WTC11 (cell line): ENCODE results near the gene PIF1.

Source experiments
- RORB ChIP-seq: fragments of 250-450 bp; sonication (Bioruptor Pico); IDR thresholded peaks from 2 replicates; pipeline ENCODE4 v1.9.0; 2021; ENCODE audit warnings: mild to moderate bottlenecking
- TF ChIP-seq, protein P1 (sequence below): fragments of 200-600 bp; IDR thresholded peaks from 2 replicates; pipeline ENCODE4 v1.8.0; 2022; ENCODE audit warnings: antibody characterized with exemption
- TF ChIP-seq, protein P2 (sequence below): sonication (generic); formaldehyde crosslinking; IDR thresholded peaks from 2 replicates; pipeline ENCODE4 v1.8.0; 2022; ENCODE audit warnings: mild to moderate bottlenecking, missing genetic modification reagents
- TF ChIP-seq, protein P3 (sequence below): sonication (generic); formaldehyde crosslinking; IDR thresholded peaks from 2 replicates; pipeline ENCODE4 v1.8.0; 2022; ENCODE audit warnings: mild to moderate bottlenecking, missing genetic modification reagents
- TF ChIP-seq, protein P4 (sequence below): sonication (generic); formaldehyde crosslinking; IDR thresholded peaks from 2 replicates; pipeline ENCODE4 v1.8.1; 2023; ENCODE audit warnings: mild to moderate bottlenecking, missing genetic modification reagents, moderate library complexity
- TF ChIP-seq, protein P5 (sequence below): sonication (generic); formaldehyde crosslinking; IDR thresholded peaks from 2 replicates; pipeline ENCODE4 v1.8.1; 2023; ENCODE audit warnings: mild to moderate bottlenecking, moderate library complexity, missing genetic modification reagents
- TF ChIP-seq, protein P6 (sequence below): sonication (generic); formaldehyde crosslinking; IDR thresholded peaks from 2 replicates; pipeline ENCODE4 v1.8.1; 2023; ENCODE audit warnings: mild to moderate bottlenecking, missing genetic modification reagents, borderline replicate concordance

DNA sequence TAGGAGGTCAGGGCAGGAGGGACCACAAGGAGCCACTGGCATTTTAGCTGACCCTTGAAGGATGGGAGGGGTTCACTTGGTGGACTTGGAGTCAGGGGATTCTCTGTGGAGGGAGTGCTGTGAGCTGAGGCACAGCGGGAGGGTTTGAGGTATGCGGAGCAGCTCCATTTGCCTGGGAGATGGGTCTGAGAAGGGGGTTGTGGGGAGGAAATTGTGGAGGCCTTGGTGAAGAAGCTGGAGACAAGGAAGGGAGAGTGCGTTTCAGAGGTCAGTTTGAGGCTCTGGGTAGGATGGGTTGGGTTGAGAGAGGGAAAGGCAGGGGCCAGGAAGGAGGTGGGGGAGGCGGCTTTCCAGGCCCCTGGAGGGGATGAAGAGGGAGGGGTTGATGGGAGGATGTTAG, 36.5 kb upstream of the PIF1 start:
- TF ChIP-seq, protein P1, sequence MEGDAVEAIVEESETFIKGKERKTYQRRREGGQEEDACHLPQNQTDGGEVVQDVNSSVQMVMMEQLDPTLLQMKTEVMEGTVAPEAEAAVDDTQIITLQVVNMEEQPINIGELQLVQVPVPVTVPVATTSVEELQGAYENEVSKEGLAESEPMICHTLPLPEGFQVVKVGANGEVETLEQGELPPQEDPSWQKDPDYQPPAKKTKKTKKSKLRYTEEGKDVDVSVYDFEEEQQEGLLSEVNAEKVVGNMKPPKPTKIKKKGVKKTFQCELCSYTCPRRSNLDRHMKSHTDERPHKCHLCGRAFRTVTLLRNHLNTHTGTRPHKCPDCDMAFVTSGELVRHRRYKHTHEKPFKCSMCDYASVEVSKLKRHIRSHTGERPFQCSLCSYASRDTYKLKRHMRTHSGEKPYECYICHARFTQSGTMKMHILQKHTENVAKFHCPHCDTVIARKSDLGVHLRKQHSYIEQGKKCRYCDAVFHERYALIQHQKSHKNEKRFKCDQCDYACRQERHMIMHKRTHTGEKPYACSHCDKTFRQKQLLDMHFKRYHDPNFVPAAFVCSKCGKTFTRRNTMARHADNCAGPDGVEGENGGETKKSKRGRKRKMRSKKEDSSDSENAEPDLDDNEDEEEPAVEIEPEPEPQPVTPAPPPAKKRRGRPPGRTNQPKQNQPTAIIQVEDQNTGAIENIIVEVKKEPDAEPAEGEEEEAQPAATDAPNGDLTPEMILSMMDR, result no peak
- TF ChIP-seq, protein P2, sequence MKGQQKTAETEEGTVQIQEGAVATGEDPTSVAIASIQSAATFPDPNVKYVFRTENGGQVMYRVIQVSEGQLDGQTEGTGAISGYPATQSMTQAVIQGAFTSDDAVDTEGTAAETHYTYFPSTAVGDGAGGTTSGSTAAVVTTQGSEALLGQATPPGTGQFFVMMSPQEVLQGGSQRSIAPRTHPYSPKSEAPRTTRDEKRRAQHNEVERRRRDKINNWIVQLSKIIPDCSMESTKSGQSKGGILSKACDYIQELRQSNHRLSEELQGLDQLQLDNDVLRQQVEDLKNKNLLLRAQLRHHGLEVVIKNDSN (CRISPR knock-in tag), result no peak
- TF ChIP-seq, protein P3, sequence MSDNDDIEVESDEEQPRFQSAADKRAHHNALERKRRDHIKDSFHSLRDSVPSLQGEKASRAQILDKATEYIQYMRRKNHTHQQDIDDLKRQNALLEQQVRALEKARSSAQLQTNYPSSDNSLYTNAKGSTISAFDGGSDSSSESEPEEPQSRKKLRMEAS (CRISPR knock-in tag), result no peak
- TF ChIP-seq RORB (CRISPR knock-in tag), result no peak
- TF ChIP-seq, protein P4, sequence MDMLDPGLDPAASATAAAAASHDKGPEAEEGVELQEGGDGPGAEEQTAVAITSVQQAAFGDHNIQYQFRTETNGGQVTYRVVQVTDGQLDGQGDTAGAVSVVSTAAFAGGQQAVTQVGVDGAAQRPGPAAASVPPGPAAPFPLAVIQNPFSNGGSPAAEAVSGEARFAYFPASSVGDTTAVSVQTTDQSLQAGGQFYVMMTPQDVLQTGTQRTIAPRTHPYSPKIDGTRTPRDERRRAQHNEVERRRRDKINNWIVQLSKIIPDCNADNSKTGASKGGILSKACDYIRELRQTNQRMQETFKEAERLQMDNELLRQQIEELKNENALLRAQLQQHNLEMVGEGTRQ (CRISPR knock-in tag), result no peak
- TF ChIP-seq, protein P5, sequence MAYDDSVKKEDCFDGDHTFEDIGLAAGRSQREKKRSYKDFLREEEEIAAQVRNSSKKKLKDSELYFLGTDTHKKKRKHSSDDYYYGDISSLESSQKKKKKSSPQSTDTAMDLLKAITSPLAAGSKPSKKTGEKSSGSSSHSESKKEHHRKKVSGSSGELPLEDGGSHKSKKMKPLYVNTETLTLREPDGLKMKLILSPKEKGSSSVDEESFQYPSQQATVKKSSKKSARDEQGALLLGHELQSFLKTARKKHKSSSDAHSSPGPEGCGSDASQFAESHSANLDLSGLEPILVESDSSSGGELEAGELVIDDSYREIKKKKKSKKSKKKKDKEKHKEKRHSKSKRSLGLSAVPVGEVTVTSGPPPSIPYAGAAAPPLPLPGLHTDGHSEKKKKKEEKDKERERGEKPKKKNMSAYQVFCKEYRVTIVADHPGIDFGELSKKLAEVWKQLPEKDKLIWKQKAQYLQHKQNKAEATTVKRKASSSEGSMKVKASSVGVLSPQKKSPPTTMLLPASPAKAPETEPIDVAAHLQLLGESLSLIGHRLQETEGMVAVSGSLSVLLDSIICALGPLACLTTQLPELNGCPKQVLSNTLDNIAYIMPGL (CRISPR knock-in tag), result no peak
- TF ChIP-seq, protein P6, sequence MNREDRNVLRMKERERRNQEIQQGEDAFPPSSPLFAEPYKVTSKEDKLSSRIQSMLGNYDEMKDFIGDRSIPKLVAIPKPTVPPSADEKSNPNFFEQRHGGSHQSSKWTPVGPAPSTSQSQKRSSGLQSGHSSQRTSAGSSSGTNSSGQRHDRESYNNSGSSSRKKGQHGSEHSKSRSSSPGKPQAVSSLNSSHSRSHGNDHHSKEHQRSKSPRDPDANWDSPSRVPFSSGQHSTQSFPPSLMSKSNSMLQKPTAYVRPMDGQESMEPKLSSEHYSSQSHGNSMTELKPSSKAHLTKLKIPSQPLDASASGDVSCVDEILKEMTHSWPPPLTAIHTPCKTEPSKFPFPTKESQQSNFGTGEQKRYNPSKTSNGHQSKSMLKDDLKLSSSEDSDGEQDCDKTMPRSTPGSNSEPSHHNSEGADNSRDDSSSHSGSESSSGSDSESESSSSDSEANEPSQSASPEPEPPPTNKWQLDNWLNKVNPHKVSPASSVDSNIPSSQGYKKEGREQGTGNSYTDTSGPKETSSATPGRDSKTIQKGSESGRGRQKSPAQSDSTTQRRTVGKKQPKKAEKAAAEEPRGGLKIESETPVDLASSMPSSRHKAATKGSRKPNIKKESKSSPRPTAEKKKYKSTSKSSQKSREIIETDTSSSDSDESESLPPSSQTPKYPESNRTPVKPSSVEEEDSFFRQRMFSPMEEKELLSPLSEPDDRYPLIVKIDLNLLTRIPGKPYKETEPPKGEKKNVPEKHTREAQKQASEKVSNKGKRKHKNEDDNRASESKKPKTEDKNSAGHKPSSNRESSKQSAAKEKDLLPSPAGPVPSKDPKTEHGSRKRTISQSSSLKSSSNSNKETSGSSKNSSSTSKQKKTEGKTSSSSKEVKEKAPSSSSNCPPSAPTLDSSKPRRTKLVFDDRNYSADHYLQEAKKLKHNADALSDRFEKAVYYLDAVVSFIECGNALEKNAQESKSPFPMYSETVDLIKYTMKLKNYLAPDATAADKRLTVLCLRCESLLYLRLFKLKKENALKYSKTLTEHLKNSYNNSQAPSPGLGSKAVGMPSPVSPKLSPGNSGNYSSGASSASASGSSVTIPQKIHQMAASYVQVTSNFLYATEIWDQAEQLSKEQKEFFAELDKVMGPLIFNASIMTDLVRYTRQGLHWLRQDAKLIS, result no peak
